GM12872 (cell line): ENCODE data around the gene RASA3.

Experiments used
- TF ChIP-seq, protein P1 (sequence below): IDR thresholded peaks from 3 replicates; pipeline ENCODE4 v1.5.1; 2011; ENCODE audit warnings: low read depth, mild to moderate bottlenecking, low read length, moderate library complexity; ENCODE audit not compliant: insufficient read depth

RASA3 gene

GRCh38 chr13:114106991-114107685, 25.3 kb downstream of the RASA3 start:
- TF ChIP-seq, protein P1, sequence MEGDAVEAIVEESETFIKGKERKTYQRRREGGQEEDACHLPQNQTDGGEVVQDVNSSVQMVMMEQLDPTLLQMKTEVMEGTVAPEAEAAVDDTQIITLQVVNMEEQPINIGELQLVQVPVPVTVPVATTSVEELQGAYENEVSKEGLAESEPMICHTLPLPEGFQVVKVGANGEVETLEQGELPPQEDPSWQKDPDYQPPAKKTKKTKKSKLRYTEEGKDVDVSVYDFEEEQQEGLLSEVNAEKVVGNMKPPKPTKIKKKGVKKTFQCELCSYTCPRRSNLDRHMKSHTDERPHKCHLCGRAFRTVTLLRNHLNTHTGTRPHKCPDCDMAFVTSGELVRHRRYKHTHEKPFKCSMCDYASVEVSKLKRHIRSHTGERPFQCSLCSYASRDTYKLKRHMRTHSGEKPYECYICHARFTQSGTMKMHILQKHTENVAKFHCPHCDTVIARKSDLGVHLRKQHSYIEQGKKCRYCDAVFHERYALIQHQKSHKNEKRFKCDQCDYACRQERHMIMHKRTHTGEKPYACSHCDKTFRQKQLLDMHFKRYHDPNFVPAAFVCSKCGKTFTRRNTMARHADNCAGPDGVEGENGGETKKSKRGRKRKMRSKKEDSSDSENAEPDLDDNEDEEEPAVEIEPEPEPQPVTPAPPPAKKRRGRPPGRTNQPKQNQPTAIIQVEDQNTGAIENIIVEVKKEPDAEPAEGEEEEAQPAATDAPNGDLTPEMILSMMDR, result no peak

DNA sequence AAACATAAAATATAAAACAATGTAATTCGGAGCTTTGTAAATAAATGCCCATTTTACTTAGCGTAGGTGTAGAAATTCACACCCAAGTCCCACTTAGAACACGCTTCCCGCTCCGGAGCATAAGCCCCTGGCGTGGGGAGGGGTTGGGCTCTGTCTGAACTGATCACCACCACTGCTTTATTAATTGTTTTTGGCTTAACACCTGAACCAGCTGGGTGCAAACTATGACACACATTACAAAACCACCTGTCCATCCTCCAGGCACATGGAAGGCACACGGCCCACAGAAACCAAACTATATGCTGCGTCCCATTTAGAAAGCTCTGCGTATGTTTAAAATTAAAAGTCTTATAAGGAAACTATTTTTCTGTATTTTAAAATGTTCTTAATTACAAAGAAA, 25.9 kb downstream of the RASA3 start:
- TF ChIP-seq, protein P1, result no peak

DNA sequence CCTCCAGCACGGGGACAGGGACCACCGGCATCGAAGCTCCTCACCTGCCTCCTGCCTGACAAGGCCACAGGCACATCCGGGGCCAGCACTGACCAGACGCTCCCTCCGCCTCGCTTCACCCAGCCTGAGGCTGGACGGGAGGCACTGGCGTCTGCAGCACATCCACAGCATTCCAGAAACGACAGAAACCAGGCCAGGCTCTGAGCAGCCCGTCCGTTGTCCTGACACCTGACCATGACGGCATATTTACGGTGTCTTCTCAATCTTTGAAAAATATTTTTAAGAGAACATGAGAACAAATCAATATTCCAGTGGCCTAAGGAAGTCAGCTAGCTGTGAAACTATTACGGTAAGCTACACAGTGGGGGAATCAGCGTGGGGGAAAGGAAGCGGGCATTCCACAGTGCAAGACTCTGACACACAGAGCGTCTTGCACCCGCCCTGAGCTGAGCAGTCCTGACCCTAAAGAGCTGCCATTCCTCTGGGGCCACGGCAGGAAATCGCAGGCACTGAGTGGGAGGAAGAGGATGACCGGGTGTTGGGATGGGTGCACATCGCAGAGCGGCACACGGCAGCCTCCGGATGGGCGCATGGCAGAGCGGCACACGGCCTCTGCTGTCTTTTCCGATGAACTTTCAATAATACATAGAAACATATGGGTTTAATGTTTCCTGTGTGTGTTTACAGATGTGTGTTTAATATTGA, 26.8 kb downstream of the RASA3 start:
- TF ChIP-seq, protein P1, result no peak

DNA sequence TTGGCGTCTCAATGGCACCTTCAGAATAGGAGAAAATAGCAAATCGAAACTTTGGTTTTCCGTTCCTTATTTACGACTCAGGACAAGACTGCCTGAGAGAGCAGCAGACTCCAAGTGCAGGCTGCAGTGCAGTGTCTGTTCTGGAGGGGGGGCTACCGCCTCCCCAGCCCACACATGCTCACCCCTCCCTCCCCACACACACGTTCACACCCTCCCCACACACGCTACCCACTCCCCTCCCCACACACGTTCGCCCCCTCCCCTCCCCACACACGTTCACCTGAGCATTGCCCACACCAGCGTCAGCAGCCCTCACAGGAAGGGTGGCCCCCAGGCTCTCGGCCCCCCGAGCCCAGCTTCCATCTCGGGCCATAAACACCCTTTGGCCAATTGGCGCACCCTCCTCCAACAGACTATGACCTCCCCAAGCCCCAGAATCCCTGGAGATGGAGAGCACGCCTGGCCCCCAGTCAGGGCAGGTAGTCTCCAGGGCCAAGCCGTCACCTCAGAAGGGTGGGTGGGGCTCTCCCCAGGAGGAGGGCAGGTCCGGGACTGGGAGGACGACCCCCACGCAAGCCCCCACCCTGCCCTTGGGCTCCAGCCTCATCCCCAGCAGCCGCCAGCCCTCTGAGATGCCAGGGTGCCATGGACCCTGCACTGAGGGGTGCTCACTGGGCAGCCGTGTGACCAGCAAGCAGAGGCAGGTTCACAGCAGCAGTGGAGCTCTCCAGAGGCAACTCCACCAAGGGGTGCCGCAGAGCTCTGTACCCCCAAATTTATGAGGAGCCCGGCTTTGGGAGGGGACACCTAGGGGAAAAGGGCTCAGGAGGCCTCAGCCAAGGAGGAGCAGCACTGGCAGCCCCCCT, 27.5 kb downstream of the RASA3 start:
- TF ChIP-seq, protein P1, result no peak

GRCh38 chr13:114103801-114104654, 28.4 kb downstream of the RASA3 start:
- TF ChIP-seq, protein P1, result no peak

DNA sequence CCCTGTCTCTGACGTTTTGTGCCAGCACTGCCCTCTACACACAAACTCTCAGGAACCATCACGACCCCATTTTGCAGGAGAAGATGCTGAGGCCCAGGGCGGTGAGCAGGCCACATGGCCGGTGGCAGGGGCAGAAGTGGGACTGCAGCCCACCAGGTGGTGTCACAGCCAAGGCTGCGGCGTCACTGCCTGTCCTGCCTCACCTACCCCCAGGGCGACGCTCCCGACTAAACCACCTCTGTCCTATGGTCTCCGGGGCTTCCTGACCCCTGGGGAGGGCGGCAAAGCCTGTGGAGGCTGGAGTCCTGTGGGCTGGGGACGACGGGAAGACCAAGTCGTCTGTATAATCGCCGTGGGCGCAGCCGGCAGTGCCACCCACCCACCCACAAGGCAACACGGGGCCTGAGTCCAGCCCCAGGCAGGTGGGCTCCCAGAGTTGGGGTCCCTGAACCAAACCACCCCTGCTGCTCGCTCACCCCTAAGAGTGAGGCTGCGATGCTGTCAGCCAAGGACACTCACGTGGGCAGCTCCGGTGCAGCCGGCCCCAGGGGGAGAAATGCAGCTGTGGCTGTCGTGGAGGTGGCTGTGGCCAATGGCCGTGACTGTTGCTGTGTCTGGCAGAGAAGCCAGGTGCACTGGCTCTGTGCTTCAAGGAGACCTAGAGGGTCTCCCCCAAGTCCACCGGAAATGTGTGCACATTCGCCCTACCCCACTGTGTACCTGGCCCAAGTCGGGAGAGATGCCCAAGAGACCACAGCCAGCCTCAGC, 29.7 kb downstream of the RASA3 start:
- TF ChIP-seq, protein P1, result no peak
